ENCODE measurements around the gene MAGI3.

DNA sequence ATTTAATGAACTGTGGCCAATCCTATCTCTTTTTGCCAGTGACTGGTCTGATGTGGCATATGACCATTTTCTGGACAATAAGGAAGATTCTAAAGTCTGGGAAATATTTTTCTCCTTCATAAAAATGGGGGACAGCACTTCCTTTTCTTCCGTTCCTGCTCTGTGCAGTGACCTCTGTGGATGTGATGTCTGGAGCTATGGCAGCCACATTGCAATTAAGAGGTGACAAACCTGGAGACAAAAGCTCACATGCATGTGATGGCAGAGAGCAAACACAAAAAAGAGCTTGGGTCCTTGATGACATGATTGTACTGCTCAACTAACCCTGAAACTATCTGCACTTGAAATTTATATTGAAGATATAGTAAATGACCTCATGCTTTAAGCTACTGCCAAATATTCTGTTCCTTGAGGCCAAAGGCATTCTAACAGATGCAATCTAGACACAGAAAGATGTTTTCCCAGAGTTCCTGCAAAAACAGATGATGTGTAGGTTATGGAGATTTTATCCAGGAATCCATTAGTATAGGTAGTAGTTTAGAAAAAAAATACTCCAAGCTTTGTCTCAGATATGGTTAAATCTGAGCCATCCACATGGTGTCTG, 2.2 kb upstream of the MAGI3 start:
- TF ChIP-seq CTCF (IDR thresholded peaks at IDR 0.05), result no peak
- no peak for TF ChIP-seq POLR2A (IDR thresholded peaks at IDR 0.05)
